H1 (cell line): Measurements from ENCODE around the gene RIN2.

Source experiments
- BRCA1 ChIP-seq: IDR thresholded peaks from 2 replicates; pipeline ENCODE4 v1.6.1; 2012; ENCODE audit warnings: low read depth, low read length, improper control_type of control experiment
- CHD2 ChIP-seq: IDR thresholded peaks from 2 replicates; pipeline ENCODE4 v1.6.1; 2012; ENCODE audit warnings: low read length, improper control_type of control experiment
- JUN ChIP-seq: IDR thresholded peaks from 2 replicates; pipeline ENCODE4 v1.6.1; 2011; ENCODE audit warnings: low read depth, mild to moderate bottlenecking, improper control_type of control experiment, low read length
- ZNF274 ChIP-seq: IDR thresholded peaks from 2 replicates; pipeline ENCODE4 v1.7.0; 2012; ENCODE audit warnings: low read length, borderline replicate concordance; ENCODE audit errors: extremely low read depth

DNA sequence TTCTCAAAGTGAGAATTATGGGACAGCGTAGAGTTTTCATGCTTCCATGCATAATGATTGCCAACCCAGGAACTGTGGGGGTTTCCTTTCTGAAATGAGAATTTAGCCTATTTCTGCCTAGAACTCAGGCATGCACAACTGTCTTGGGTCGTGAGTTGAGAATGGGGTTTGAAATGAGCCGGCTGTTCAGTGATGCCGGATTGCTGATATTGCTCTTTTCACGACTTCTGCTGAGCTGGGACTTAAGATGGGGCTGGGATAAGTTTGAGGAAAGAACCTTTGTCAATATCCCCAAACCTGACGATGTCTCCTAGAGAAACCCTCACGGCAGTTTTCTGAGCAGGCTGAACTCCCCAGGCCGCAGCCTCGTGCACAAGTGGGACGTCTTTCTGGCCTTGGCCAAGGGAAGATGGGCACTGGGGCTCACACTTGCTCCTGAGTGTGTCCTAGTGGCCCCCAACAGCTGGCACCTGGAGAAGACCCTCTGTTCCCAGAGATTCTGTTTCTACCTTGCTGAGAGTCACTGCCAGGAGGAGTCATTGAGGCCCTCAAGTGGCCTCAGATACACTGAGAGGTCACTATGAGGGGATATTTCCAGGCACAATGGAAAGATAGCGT, 34.1 kb upstream of the RIN2 start:
- no peak for TF ChIP-seq ZNF274
- no peak for TF ChIP-seq JUN
- no peak for TF ChIP-seq CHD2
- TF ChIP-seq BRCA1 = no peak
